NCI-H524 treated with DMSO at 0.1 percent for 48 hours (cell line): ENCODE data around the gene SLC25A20.
"Not testable (repeated sequence)": the region's sequence is repeated elsewhere in the genome, so short reads cannot be mapped to it uniquely, and the experiment has no call there.

Source experiments
- DNase-seq: peaks from one replicate; lab custom pipeline; 2025; lab: John Stamatoyannopoulos, UW

The SLC25A20 gene, protein sequence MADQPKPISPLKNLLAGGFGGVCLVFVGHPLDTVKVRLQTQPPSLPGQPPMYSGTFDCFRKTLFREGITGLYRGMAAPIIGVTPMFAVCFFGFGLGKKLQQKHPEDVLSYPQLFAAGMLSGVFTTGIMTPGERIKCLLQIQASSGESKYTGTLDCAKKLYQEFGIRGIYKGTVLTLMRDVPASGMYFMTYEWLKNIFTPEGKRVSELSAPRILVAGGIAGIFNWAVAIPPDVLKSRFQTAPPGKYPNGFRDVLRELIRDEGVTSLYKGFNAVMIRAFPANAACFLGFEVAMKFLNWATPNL

DNA sequence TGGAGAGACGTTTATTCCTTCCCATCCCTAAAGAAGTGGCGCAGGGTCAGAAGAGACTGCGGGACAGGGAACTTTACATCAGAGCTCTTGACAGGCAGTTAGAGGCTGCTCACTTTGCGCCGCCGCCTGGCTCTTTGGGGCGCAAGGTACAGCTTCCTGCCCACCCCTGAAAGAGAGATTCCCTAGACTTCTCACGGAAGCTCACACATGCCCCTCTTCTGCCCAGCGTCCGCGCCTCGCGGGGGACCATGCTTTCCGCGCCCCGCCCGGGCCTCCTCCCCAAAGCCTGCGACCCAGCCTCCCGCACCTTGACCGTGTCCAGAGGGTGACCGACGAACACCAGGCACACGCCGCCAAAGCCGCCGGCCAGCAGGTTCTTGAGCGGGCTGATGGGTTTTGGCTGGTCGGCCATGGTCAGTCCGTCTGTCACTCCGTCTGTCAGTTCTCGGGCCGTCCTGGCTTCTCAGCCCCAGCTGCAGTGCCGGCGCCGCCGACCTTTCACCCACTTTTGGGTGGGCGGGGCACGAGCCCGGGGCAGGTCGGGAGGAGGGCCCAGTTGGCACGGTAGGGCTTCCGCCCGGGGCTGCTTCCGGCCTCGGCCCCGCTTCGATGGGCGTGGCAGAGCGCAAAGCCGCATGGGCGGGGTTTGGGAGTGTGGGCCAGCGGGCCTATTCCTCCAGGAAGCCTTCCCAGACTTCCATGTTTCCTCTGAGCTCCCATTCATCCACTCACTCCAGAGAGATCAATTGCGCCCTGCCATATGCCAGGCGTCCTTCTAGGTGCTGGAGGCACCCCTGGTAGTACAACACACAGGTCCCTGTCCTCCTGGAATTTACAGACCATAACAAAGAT is at the start of gene SLC25A20:
Gene SLC25A20, minus strand, starts transcription at position 500 of the 852 bp plus-strand sequence. Its CDS starts 88 bp downstream, at position 412.
- DNase-seq: peak; percentile 40

DNA sequence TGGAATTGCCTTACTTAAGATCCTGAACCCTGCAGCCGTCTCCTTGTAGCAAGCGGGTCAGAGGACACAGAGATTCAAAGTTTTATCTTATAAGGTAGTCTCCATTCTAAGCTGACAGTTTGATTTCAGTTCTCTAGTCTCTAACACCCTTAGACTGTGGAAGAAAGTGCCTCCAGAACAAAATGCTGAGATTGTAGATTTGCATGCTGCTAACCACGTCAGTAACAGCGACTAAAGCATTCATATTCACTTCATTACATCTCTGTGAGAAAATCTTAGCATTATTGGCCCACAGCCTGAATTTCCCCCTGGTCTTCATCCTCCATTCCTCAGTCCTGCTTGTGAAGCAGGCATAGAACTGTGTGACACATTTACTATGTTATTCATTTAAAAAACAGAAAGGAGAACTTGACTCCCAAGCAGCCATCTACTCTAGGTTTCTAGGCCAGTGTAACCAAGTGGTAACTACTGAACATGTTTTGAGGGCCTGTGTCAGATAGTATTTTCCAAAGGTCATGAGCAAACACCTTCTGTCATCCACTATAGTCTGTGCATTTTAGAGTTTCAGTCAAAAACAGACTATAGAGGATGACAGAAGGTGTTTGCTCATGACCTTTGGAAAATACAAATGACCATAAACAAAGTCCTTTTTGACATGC is 47.3 kb upstream of the SLC25A20 start:
- no peak for DNase-seq

DNA sequence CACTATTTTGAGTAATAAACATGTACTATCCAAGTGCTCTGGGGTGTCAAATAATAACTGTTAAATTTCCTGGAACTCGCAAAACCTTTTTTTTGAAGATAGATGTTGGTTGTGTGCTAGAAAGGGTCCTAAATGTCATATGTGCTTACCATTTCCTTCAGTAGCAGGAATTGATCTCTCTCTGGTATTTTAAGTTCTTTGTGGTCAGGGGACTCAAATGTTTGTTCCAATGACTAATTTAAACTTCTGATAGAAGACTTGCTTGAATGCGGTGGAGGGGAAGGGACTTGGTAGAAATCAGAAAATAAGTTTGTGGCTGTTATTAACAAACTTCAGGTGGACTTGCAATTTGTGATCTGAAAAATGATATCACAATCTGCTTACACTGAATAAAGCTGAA is 46.8 kb upstream of the SLC25A20 start:
- no peak for DNase-seq

DNA sequence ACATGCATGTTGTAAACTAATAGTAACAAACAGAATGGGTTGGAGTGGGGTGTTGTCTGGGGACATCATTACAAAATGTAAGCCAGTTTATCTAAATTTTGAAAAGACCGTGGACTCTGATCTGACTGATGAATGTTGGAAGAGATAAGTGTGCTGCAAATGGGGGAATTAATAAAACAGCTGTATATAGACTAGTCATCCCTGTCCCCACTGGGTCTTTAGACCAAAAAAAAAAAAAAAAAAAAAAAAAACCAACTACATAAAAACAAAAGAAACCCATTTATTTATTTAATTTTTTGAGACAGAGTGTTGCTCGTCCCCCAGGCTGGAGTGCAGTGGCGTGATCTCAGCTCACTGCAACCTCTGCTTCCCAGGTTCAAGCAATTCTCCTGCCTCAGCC is 40.0 kb upstream of the SLC25A20 start:
- no peak for DNase-seq

DNA sequence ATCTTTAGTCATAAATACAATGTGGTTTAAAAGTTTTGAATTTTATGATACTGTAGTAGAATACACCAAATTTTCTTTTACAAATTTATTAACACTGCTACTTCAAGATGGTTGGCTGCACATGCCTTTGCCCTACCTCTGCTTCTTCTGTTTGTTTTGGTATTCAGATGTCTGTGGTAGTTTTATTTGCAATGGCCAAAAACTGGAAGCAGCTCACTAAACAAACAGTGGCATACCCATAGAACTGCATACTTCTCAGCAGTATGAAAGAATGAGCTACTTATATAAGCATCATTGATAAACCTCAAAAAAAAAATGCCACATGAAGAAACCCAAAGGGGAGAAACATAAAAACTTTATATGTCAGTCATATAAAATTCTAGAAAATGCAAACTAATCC is 39.5 kb upstream of the SLC25A20 start:
- no peak for DNase-seq

DNA sequence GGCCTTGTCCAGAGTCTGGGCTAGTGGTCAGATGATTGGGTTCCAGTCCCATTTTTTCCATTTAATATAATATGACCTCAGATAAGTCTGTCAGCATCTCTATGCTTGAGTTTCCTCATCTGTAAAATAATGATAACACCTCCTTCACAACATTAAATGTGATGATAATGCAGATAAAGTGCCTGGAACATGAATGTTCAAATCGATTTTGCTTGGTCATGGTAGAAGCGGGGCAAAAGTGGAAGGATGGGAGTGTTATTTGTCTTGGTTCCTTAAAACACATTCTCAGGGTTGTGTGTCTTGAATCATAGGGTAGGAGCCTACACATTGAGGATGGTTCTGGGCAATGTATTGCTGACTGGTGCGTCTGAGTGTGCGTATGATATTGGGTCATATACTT is 36.8 kb upstream of the SLC25A20 start:
- DNase-seq: no peak

DNA sequence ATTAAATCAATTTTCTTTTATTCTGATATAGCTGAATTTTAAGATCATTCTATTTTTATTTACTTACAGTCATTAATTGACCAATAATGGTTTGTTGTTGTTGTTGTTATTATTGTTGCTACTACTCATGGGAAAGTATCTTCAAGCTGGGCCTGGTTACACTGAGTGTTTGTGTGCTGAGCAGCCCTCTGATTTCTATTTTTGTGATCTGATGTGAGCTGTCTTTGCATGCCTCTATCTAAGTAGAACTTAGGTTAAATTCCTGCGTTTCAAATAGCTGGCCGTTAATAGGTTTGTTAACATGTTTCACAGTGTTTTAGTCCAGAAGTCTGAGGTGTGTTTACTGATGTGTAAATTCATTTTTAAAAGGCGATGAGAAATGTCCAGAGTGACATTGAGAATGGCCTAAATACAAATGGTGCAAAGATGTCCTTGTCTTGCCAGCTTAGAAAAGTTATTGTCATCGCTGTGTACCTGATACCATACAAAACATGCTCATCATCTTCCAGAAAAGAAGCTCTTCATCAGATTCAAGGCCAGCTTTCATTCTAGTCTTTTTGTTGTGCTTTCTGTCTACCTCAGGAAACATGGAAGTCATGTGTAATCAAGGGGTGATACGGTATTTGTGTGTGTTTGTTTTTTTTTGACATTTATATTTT is 35.8 kb upstream of the SLC25A20 start:
- no peak for DNase-seq

DNA sequence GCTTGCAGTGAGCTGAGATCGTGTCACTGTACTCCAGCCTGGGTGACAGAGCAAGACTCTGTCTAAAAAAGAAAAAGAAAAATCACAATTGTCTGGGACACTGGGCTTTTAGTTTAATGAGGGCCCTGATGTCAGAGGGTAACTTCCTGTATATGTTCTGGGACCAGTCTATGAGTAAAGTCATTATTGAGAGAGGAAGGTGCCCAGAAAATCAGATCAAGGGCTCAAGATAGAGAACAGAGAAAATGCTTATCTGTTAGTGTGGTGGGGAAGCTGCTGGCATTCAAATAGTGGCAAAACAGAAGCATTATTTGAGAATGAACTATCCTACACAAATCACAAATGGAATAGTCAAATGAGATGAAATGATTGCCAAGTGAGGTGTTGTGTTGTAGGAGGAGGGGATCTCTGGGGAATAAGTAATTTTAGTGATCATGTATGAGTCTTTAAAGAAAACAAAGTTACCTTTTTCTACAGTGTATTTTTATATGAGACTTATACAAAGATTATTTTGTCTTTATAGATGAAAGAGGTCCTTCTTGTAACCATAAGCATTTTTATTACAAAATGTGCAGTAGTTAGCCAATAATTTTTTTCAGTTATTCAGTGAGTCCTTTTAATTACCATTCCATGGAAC is 33.4 kb upstream of the SLC25A20 start:
- DNase-seq: no peak

DNA sequence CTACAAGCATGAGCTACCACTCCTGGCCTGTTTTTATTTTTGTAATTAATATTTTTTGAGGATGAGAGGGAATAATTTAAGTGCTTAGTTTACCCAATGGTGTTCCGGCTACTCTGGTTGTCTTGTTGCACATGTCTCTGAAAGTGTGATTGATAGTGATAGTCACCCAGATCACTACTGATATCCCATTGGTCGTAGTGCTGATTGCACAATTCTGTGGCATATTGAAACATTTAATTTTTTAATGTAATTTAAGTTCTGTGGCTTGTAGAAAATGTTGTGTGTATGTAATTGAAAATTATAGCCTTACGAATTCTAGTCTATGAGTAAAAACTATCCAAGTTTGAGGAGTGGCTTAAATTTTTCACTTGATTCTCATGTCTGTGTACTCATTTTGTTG is 31.9 kb upstream of the SLC25A20 start:
- DNase-seq: no peak

DNA sequence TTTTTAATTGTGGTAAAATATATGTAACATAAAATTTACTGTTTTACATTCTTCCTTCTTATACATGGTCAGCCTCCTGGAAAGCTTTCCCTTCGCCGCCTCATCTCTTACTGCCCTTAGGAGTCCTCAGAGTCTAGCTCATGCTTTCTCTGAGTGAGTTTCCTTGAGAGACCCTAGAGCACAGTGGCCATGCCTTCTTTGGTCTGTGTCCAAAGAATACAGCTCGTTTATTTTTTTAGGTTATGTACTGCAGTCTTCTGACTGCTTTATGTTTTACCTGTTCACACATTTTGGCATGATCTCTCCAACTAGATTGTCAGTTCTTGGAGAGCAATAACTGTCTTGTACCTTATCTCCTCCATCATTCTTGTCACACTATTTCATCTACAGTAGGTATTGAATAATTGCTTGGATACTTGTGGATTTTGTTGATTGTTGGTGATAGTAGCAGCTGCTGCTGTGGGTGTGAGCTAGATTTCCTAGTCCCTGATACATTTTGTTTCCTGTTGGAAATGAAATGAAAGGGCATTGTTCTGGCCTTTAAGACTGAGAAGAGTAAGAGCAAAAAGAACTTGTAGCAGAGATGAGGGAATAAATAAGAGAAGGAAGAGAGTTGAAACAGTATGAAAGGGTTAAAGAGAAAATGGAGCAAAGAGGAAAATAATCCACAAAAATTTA is 30.8 kb upstream of the SLC25A20 start:
- no peak for DNase-seq

DNA sequence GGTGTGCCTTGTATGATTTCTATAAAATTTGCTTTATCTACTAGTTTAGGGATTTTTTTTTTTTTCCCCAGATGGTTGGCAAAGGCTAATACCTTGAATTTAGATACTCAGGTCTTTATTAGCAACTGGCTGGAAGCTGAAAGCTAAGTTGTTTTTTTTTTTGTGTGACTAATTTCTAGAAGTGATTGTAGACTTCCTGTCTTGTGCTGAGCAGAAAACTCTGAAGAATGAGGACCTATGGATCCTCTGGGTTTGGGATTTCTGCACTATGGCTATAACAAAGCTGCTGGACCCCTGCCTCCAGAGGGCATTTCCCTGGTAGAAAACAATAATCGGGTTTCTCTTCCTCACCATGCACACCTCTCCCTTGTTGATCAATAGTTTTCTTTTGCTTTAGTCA is 30.0 kb upstream of the SLC25A20 start:
- DNase-seq: no peak

DNA sequence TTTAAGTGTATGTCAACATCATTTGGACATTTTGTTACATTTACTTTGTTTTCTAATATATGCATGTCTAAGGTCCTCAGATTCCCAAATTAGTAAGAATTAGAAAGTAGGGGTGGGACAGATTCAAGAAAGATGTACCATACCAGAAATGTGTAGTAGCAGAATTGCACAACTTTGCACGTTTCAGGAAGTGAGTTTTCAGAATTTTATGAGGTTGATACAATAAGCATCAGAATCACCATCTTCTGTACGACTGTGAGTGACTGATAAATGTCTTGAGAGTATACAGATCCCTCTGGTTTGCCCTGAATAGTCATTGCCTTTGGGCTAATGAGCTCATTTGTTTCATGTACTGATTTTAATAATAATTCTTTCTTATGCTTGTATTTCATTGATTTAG is 29.2 kb upstream of the SLC25A20 start:
- DNase-seq: no peak

DNA sequence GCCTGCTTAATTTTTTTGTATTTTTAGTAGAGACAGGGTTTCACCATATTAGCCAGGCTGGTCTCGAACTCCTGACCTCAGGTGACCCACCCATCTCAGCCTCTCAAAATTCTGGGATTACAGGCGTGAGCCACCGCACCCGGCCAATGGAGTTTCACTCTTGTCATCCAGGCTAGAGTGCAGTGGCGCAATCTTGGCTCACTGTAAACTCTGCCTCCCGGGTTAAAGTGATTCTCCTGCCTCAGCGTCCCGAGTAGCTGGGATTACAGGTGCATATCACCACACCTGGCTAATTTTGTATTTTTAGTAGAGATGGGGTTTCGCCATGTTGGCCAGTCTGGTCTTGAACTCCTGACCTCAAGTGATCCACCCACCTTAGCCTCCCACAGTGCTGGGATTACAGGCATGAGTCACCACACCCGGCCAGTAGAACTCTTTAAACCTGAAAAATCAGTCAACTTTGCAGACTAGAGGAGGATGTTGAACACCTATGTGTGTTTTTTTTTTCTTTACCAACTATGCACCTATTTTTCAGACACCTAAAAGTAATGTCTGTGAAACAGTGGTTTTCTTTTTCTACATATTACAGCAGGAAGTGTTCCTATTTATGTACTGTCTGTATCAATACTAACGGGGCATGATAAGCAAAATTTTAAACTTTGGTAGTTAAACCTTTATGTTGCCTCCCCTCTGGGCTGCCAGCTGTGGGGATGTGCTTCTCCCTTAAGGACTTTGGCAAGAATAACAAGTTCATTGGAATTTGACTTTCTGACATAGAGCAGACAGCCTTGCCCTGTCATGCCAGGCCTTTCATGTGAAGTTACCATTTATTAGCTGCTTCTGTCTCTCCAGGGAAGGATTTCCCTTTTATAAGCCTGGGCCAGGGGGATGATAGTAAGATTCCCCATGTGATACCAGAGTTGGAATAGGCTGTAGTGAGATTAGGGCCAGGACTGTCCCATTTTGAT is 28.0 kb upstream of the SLC25A20 start:
- no peak for DNase-seq

DNA sequence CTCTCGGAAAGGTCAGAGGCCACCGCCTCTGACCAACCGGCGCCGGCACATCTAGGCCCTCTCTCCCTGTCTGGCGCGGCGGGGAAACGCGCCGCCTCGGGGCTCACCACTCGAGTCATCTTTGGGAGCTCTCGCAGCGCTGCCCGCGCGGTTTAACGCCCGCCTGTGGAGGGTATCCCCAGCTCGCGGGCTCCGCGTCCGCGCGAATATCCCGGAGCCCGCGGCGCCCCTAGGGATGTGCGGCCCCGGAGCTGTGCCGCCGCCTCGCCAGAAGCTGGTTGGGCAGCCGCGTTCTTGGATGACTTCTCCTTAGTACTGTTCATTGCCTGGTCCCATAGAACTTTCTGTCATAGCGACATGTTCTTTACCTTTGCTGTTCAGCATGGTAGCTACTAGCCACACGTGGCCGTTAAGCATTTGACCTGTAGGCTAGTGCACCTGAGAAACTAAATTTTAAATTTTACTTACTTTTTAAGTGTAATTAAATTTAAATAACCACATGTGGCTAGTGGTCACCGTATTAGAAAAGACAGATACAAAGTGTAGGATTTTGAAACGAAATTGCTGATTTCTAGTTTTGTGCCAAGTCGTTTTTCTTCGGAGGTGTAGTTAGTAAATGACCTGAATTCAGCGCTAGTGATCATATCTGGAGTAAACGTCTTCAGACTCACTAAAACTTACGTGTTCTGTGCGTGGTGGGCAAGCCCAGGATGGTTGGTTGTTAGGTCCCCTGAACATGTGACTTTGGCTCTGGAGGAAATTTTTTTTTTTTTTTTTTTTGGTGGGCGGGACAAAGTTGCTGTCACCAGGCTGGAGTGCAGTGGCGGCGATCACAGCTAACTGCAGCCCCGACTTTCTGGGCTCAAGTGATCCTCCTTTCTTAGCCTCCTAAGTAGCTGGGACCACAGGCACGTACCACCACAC is 20.8 kb upstream of the SLC25A20 start:
- DNase-seq: no peak

DNA sequence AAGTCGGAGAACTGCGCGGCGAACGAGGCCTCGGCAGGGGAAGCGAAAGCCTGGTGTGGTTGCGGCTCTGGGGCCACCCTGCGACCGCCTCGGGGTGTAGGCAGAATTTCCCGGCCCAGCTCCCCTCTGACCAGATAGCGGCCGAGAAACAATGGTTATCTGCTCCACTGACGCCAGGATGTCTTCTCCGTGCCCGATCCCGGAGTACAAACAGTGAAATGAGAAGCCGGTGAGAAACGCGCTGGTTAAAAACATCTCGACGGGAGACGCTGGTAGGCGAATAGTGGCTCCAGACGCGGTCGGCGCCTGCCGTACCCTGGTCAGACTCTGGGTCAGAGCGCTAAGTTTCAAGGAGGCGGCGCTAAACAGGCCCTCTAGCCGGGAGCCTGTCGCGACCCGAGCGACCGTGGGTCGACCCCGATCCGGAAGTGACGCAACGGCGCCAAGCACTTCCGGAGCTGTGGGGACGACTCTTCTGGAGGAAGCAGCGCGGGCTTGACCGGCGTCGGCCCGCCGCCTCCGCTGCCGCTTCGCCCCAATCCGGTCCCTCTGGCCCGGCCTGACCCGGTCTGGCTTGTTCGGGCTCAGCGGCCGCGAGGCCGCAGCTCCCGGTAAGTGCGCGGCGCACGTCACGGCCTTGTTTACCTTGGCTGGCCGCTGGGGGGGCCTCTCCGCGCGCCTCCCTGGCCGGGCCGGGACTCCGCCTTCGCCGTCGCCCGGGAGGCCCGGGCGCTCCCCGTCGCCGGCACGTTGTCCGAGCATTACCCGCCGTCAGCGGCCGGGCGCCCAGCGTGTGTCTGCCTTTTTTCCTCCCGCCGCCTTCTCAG is 19.9 kb upstream of the SLC25A20 start, which contains the start of gene ARIH2:
Gene ARIH2, plus strand, starts transcription at position 455 of the 827 bp plus-strand sequence. CDS start 8,717 bp downstream, outside the sequence.
- peak; percentile 41 for DNase-seq

DNA sequence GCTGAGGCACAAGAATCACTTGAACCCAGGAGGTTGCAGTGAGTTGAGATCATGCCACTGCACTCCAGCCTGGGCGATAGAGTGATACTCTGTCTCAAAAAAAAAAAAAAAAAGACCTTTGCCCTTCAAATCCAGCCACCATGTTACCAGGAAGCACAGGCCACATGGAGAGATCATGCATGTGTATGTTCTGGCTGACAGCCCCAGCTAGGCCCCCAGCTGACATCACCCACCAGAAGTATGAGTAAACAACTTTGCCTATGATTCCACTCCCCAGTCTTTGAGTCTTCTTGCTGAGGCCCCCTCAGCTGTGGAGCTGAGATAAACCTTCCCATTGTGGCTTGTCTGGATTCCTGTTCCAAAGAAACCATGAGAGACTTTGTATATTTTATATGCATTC is 16.6 kb upstream of the SLC25A20 start:
- DNase-seq: no peak

DNA sequence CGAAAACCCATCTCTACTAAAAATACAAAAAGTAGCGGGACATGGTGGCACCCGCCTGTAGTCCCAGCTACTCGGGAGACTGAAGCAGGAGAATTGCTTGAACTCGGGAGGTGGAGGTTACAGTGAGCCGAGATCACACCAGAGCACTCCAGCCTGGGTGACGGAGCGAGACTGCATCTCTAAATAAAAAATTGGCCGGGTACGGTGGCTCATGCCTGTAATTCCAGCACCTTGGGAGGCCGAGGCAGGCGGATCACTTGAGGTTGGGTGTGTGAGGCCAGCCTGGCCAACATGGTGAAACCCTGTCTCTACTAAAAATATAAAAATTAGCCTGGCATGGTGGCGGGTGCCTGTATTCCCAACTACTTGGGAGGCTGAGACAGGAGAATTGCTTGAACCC is 8.3 kb upstream of the SLC25A20 start:
- DNase-seq: not testable (repeated sequence)

DNA sequence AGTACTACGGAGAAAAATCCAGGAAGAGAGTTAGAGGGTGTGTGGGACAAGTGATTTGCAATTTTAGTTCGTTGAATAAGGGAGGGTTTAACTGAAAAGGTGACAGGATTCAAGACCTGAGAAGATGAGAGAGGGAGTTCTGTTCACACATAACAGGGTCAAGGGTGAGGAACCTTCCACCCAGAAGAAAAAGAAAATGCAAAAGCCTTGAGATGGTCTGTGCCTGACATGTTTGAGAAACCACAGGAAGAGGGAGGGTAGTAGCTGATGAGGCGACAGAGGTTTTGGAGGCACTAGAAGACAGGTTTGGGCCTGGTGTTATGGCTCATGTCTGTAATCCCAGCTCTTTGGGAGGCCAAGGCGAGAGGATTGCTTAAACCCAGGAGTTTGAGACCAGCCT is 591 bp upstream of the SLC25A20 start:
- no peak for DNase-seq
